CD4-positive, CD25-positive, alpha-beta regulatory T cell (primary cell): ENCODE results near the gene KEL. TPM values are rescaled to one million over a fixed set of nuclear protein-coding genes. Genes with fewer than 3 reads are reported as not detected.

Experiments
- ATAC-seq, 2 donors: fragments of 150-1000 bp; cut with Tn5 transposase; one replicate each; pipeline ENCODE4 v1.10.0; 2021; ENCODE audit warnings: low read depth in 2 of 2, moderate number of reproducible peaks in 2 of 2, moderate library complexity in 1 of 2
- DNase-seq, 3 donors: peaks; one replicate each; pipeline versions ENCODE4 v3.0.0 to v3.0.0-alpha.2; 2012 to 2022; ENCODE audit warnings: mixed read lengths in 1 of 3
- H3K27ac ChIP-seq: one replicate; pipeline ENCODE4 v1.7.0; 2013; ENCODE audit warnings: mild to moderate bottlenecking, low read length; ENCODE audit not compliant: insufficient read depth, poor library complexity, severe bottlenecking
- H3K27me3 ChIP-seq: one replicate; pipeline ENCODE4 v1.7.0; 2013; ENCODE audit warnings: low read length; ENCODE audit not compliant: control insufficient read depth, insufficient read depth
- H3K36me3 ChIP-seq: one replicate; pipeline ENCODE4 v1.7.0; 2013; ENCODE audit warnings: mild to moderate bottlenecking, low read length, moderate library complexity; ENCODE audit not compliant: control insufficient read depth, insufficient read depth
- H3K4me1 ChIP-seq: 2 replicates; pipeline ENCODE4 v1.7.0; 2013; ENCODE audit warnings: mild to moderate bottlenecking, low read length; ENCODE audit not compliant: insufficient read depth, control insufficient read depth, poor library complexity, severe bottlenecking
- H3K4me3 ChIP-seq: one replicate; pipeline ENCODE4 v1.7.0; 2013; ENCODE audit warnings: low read depth, mild to moderate bottlenecking, low read length, moderate library complexity
- H3K9me3 ChIP-seq, 2 experiments: 1 replicate in 1 of 2; 2 replicates in 1 of 2; pipeline ENCODE4 v1.7.0; 2013; ENCODE audit warnings: low read length in 2 of 2, mild to moderate bottlenecking in 1 of 2, moderate library complexity in 1 of 2; ENCODE audit not compliant: control insufficient read depth in 2 of 2
- H3K27ac Mint-ChIP-seq, 3 donors: one replicate each; pipeline ENCODE4 v1.8.0; 2020 to 2022; ENCODE audit warnings: mild to moderate bottlenecking in 3 of 3, mixed read lengths in 3 of 3, moderate library complexity in 2 of 3
- H3K27me3 Mint-ChIP-seq: one replicate; pipeline ENCODE4 v1.8.0; 2022; ENCODE audit warnings: mild to moderate bottlenecking, mixed read lengths
- H3K36me3 Mint-ChIP-seq: one replicate; pipeline ENCODE4 v1.8.0; 2020; ENCODE audit warnings: mixed read lengths
- H3K4me1 Mint-ChIP-seq, 4 donors: one replicate each; pipeline ENCODE4 v1.8.0; 2020 to 2022; ENCODE audit warnings: mixed read lengths in 4 of 4, mild to moderate bottlenecking in 1 of 4
- H3K4me3 Mint-ChIP-seq, 4 donors: one replicate each; pipeline ENCODE4 v1.8.0; 2020 to 2022; ENCODE audit warnings: mild to moderate bottlenecking in 4 of 4, mixed read lengths in 4 of 4, moderate library complexity in 3 of 4
- H3K9me3 Mint-ChIP-seq, 7 donors: one replicate each; pipeline ENCODE4 v1.8.0; 2020 to 2022; ENCODE audit warnings: mixed read lengths in 7 of 7, mild to moderate bottlenecking in 3 of 7, moderate library complexity in 2 of 7
- polyA plus RNA-seq, 4 donors: library from polyadenylated mRNA; unstranded; fragments of 300-500 nt; fragmentation: Illumina TruSeq; gene quantifications; one replicate each; pipeline ENCODE4 v1.2.3, GENCODE V29; 2021
- total RNA-seq: library from RNA; stranded (reverse); gene quantifications from one replicate; pipeline ENCODE4 v1.2.3, GENCODE V29; 2022

KEL gene
- total and polyA plus RNA-seq, 5 donors from 2014 or later: 1.1 TPM; not detected in 4

- no peak for DNase-seq
- H3K9me3 Mint-ChIP-seq: peaks cover 0 to 3% (median 0%) of the 10 kb centered on the region in 7 donors
- no peak overlapping the region for H3K27ac Mint-ChIP-seq
Observed at GRCh38 chr7:142934056-142934455, 28.1 kb downstream of the KEL start.

GRCh38 chr7:142933624-142934023, 28.5 kb downstream of the KEL start, which contains the start of gene TRPV5:
Gene TRPV5 (minus strand): TSS chr7:142933746. CDS start chr7:142933459, 287 bp downstream.
- no peak for DNase-seq
- H3K27ac ChIP-seq: no peak within 1 kb of the TSS
- no peaks in the 10 kb centered on the region for H3K9me3 ChIP-seq
- Mint-ChIP-seq H3K4me1 (peaks cover 0 to 3% (median 0%) of the 10 kb centered on the region in 4 donors), H3K4me3 (no peak within 1 kb of the TSS), H3K27ac (peak within 1 kb of the TSS in 1 of 3 donors; percentile 12), H3K27me3 (peaks cover 20% of the 10 kb centered on the region), H3K9me3 (peaks cover 0 to 3% (median 0%) of the 10 kb centered on the region in 7 donors), H3K36me3 (no peaks in the 10 kb centered on the region)
- ATAC-seq: no peak
- no peak within 1 kb of the TSS for H3K4me3 ChIP-seq
- no peaks in the 10 kb centered on the region for H3K36me3 ChIP-seq
- H3K27me3 ChIP-seq: no peaks in the 10 kb centered on the region
- no peaks in the 10 kb centered on the region for H3K4me1 ChIP-seq

More at GRCh38 chr7:142934056-142934455, 28.1 kb downstream of the KEL start:
- no peak overlapping the region for H3K4me3 ChIP-seq
- no peaks in the 10 kb centered on the region for H3K27me3 ChIP-seq
- H3K27me3 Mint-ChIP-seq: peaks cover 20% of the 10 kb centered on the region
- no peaks in the 10 kb centered on the region for H3K9me3 ChIP-seq
- H3K27ac ChIP-seq: no peak overlapping the region
- H3K4me3 Mint-ChIP-seq: no peak overlapping the region
- no peaks in the 10 kb centered on the region for H3K36me3 ChIP-seq
- no peak for ATAC-seq
- H3K36me3 Mint-ChIP-seq: no peaks in the 10 kb centered on the region
- peaks cover 0 to 3% (median 0%) of the 10 kb centered on the region in 4 donors for H3K4me1 Mint-ChIP-seq
- no peaks in the 10 kb centered on the region for H3K4me1 ChIP-seq

- Mint-ChIP-seq H3K9me3 (peaks cover 0 to 3% (median 0%) of the 10 kb centered on the region in 7 donors), H3K36me3 (no peaks in the 10 kb centered on the region), H3K27me3 (peaks cover 20% of the 10 kb centered on the region), H3K27ac (no peak overlapping the region), H3K4me1 (peaks cover 0 to 3% (median 0%) of the 10 kb centered on the region in 4 donors), H3K4me3 (no peak overlapping the region)
- no peak overlapping the region for H3K4me3 ChIP-seq
- no peaks in the 10 kb centered on the region for H3K9me3 ChIP-seq
- DNase-seq (no peak), ATAC-seq (no peak)
- H3K27me3 ChIP-seq: no peaks in the 10 kb centered on the region
- no peaks in the 10 kb centered on the region for H3K36me3 ChIP-seq
- H3K27ac ChIP-seq: no peak overlapping the region
- no peaks in the 10 kb centered on the region for H3K4me1 ChIP-seq
Observed at GRCh38 chr7:142933092-142933475, 29.1 kb downstream of the KEL start.

GRCh38 chr7:142932386-142933091, 29.6 kb downstream of the KEL start:
- Histone ChIP-seq H3K9me3 (no peaks in the 10 kb centered on the region), H3K4me3 (no peak overlapping the region), H3K27ac (no peak overlapping the region), H3K27me3 (no peaks in the 10 kb centered on the region), H3K4me1 (no peaks in the 10 kb centered on the region), H3K36me3 (no peaks in the 10 kb centered on the region)
- Mint-ChIP-seq H3K27me3 (peaks cover 20% of the 10 kb centered on the region), H3K36me3 (no peaks in the 10 kb centered on the region), H3K4me1 (peaks cover 0 to 3% (median 0%) of the 10 kb centered on the region in 4 donors), H3K27ac (no peak overlapping the region), H3K4me3 (no peak overlapping the region), H3K9me3 (peaks cover 0 to 3% (median 0%) of the 10 kb centered on the region in 7 donors)
- ATAC-seq (no peak), DNase-seq (no peak)

- no peak for ATAC-seq
- H3K27ac Mint-ChIP-seq: no peak overlapping the region
- no peaks in the 10 kb centered on the region for H3K36me3 Mint-ChIP-seq
Observed at GRCh38 chr7:142930126-142930730, 31.9 kb downstream of the KEL start.

GRCh38 chr7:142927949-142928348, 34.2 kb downstream of the KEL start:
- ATAC-seq: no peak
- DNase-seq: no peak
- no peak overlapping the region for H3K27ac ChIP-seq
- H3K36me3 Mint-ChIP-seq: no peaks in the 10 kb centered on the region
- H3K4me3 Mint-ChIP-seq: no peak overlapping the region
- H3K27me3 ChIP-seq: no peaks in the 10 kb centered on the region
- peaks cover 6% of the 10 kb centered on the region for H3K27me3 Mint-ChIP-seq
- peaks cover 0 to 1% (median 0%) of the 10 kb centered on the region in 7 donors for H3K9me3 Mint-ChIP-seq
- H3K9me3 ChIP-seq: no peaks in the 10 kb centered on the region
- H3K36me3 ChIP-seq: no peaks in the 10 kb centered on the region
- no peak overlapping the region for H3K27ac Mint-ChIP-seq
- H3K4me3 ChIP-seq: no peak overlapping the region
- H3K4me1 ChIP-seq: no peaks in the 10 kb centered on the region
- H3K4me1 Mint-ChIP-seq: no peaks in the 10 kb centered on the region

More at GRCh38 chr7:142930126-142930730, 31.9 kb downstream of the KEL start:
- Histone ChIP-seq H3K4me1 (no peaks in the 10 kb centered on the region), H3K27me3 (no peaks in the 10 kb centered on the region), H3K4me3 (no peak overlapping the region), H3K9me3 (no peaks in the 10 kb centered on the region), H3K36me3 (no peaks in the 10 kb centered on the region), H3K27ac (no peak overlapping the region)
- no peak for DNase-seq
- Mint-ChIP-seq H3K27me3 (peaks cover 20% of the 10 kb centered on the region), H3K4me3 (no peak overlapping the region), H3K9me3 (peaks cover 0 to 3% (median 0%) of the 10 kb centered on the region in 7 donors), H3K4me1 (peaks cover 0 to 3% (median 0%) of the 10 kb centered on the region in 4 donors)

GRCh38 chr7:142927085-142927745, 34.9 kb downstream of the KEL start:
- DNase-seq (no peak), ATAC-seq (no peak)
- Histone ChIP-seq H3K27me3 (no peaks in the 10 kb centered on the region), H3K9me3 (no peaks in the 10 kb centered on the region), H3K4me1 (no peaks in the 10 kb centered on the region), H3K36me3 (no peaks in the 10 kb centered on the region), H3K27ac (no peak overlapping the region), H3K4me3 (no peak overlapping the region)
- Mint-ChIP-seq H3K9me3 (peaks cover 0 to 1% (median 0%) of the 10 kb centered on the region in 7 donors), H3K27ac (no peak overlapping the region), H3K4me3 (no peak overlapping the region), H3K4me1 (no peaks in the 10 kb centered on the region), H3K36me3 (no peaks in the 10 kb centered on the region), H3K27me3 (peaks cover 4% of the 10 kb centered on the region)
